SH-SY5Y (cell line): ENCODE results near the gene RAP1GDS1.

Source experiments
- GATA2 ChIP-seq: IDR thresholded peaks from 2 replicates; pipeline ENCODE4 v1.6.1; 2011; ENCODE audit warnings: mild to moderate bottlenecking, low read depth, low read length
- GATA3 ChIP-seq: IDR thresholded peaks from 2 replicates; pipeline ENCODE4 v1.6.1; 2011; ENCODE audit warnings: low read depth, mild to moderate bottlenecking, low read length, moderate library complexity

DNA sequence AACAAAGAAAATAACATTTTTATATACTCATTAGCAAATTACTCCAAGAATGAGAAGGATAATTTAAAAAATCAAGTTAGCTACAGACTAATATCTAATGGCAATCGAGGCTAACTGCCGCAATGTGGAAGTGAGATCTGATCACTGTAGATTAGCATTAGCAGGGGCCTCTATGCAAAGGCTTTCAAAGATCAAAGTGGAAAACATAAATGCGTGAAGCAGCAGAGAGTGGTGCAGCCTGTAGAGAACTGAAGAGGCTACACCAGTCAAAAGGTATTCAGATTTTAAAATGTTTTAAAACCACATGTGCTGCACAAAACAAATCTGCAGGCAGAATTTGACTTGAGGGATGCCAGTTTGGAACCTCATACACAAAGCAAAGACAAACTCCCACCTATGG, 24.0 kb upstream of the RAP1GDS1 start:
- TF ChIP-seq GATA3 (no peak), GATA2 (no peak)
